Stimulated activated effector memory CD8-positive, alpha-beta T cell treated with anti-CD3 and anti-CD28 coated beads, Interleukin-12 subunit alpha, Interleukin-12 subunit beta, amount 100 ng/mL, for 72 hours (primary cell): ENCODE measurements around the gene RELN.
"Not testable (repeated sequence)": the region's sequence is repeated elsewhere in the genome, so short reads cannot be mapped to it uniquely, and the experiment has no call there.

Experiments used
- ATAC-seq: fragments of 150-1000 bp; cut with Tn5 transposase; 2 replicates; pipeline ENCODE4 v1.10.0; 2021
- DNase-seq, 2 donors: peaks; one replicate each; pipeline ENCODE4 v3.0.0; 2021 to 2022; ENCODE audit warnings: low spot score in 2 of 2
- H3K27ac Mint-ChIP-seq: one replicate; pipeline ENCODE4 v1.8.0; 2022; ENCODE audit warnings: mild to moderate bottlenecking, mixed read lengths
- H3K36me3 Mint-ChIP-seq: one replicate; pipeline ENCODE4 v1.8.0; 2022; ENCODE audit warnings: mild to moderate bottlenecking, mixed read lengths
- H3K4me1 Mint-ChIP-seq: one replicate; pipeline ENCODE4 v1.8.0; 2022; ENCODE audit warnings: mixed read lengths
- H3K4me3 Mint-ChIP-seq: one replicate; pipeline ENCODE4 v1.8.0; 2022; ENCODE audit warnings: mild to moderate bottlenecking, mixed read lengths
- H3K9me3 Mint-ChIP-seq: one replicate; pipeline ENCODE4 v1.8.0; 2022; ENCODE audit warnings: mixed read lengths

RELN gene

DNA sequence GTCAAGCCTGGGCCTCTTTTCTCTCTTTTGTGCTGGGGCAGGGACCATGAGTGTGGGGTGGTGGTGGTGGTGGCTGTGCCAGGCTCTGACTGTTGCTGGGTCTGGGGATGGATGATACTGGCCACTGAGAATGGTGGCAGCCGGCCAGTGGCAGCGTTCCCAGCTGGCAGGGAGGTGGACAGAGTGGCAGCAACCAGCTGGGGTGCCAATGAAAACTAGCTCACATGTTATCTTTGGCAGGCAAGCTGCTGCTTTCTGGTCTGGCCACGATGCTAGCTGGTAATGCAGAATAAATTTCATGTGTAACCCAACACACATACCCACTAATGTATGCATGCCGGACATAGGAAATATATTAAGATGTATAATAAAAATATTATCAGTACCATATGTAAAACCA is 448.4 kb downstream of the RELN start:
- Mint-ChIP-seq H3K36me3 (no peaks in the 10 kb centered on the region), H3K27ac (no peak overlapping the region), H3K9me3 (no peaks in the 10 kb centered on the region), H3K4me3 (no peak overlapping the region), H3K4me1 (no peaks in the 10 kb centered on the region)
- no peak for ATAC-seq
- DNase-seq: no peak

DNA sequence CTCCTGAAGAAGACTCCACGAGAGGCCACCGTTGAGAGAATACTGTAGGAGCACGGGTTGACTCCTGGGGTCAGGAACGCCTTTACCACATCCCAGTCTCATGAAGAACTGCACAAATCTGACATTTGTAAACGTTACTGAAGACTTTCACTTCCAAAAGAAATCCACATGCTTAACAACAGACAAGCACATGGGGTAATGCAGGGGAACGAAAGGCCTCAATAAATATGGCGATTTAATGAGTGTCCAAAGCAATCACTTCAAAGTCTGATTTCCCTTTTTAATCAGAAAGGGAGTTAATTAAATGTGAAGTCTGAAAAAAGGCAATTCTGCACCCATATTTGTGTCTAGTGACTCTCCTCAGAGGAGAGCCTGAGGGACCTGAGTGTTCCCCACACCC is 449.1 kb downstream of the RELN start:
- H3K4me1 Mint-ChIP-seq: no peaks in the 10 kb centered on the region
- no peak overlapping the region for H3K27ac Mint-ChIP-seq
- H3K36me3 Mint-ChIP-seq: no peaks in the 10 kb centered on the region
- H3K9me3 Mint-ChIP-seq: no peaks in the 10 kb centered on the region
- H3K4me3 Mint-ChIP-seq: no peak overlapping the region
- DNase-seq: no peak
- ATAC-seq: no peak

DNA sequence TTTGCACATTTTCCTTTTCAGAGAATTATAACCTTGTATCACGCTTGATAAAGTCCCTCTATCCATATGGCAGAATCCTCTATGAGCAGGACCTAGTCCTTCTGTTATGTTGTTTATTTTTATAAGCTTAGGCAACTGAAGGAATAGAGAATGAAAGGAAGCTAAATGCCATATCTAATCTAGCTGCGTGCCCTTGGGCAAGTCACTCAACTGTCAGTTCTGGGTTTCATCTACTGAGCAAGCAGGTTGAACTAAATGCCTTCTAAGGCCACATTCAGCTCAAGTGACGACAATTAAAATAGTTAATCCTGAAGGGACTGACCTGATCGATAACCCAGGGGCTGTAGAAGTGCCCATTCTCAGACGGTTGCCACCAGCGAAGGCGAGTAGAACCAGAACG is 449.6 kb downstream of the RELN start:
- Mint-ChIP-seq H3K9me3 (no peaks in the 10 kb centered on the region), H3K36me3 (no peaks in the 10 kb centered on the region), H3K27ac (no peak overlapping the region), H3K4me3 (no peak overlapping the region), H3K4me1 (no peaks in the 10 kb centered on the region)
- no peak for DNase-seq
- ATAC-seq: no peak

DNA sequence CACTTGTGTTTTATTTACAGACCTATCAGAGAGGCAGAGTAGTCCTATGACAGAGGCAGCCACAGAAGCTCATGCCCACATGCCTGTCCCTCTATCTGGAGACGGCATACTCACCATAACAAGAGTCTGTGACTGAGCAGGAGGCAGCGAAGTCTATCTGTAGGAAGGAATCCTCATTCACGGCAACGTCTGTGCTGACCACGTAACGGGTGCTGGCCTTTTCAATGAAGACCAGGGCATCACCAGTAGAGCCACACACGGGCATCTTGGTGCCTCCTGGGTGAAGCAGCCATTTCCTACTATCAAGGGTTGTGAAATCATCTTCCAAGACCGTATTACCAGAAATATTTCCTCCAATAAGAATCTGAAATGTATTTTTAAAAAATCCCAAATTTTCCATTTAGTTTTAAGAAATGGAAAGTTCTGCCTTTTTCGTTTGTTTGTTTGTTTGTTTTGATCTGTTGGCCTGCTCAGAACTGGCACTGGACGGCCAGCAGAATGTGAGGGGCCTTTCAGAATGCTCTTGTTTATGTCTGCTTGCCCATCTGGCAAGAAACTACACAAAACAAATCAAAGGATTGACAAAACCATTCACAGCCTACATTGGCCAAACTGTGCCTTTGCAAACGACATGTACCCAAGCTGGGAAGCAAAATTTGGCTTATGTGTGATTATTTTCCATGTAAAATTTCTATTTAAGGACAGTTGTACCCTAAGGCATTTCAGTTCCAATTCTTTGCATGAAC is 450.3 kb downstream of the RELN start:
- no peaks in the 10 kb centered on the region for H3K9me3 Mint-ChIP-seq
- no peak overlapping the region for H3K4me3 Mint-ChIP-seq
- no peaks in the 10 kb centered on the region for H3K36me3 Mint-ChIP-seq
- ATAC-seq (no peak), DNase-seq (no peak)
- no peak overlapping the region for H3K27ac Mint-ChIP-seq
- no peaks in the 10 kb centered on the region for H3K4me1 Mint-ChIP-seq

DNA sequence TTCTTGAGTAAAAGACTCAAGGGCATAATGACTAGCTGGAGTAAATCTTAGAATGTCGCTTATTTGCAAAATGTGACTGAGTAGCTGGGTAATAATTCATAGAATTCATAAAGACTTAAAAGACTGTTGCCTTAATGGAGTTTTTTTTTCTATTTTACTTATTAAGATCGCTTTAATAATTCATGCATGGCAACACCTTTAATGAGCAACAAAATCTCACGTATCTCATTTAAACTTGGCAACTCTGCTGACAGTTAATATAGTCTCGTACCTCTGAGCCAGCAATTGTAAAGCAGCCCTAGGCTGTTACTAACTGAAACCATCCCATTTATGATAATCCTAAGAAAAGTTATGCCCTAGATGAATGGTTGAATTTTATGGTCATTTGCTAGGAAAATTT is 455.7 kb downstream of the RELN start:
- Mint-ChIP-seq H3K4me1 (no peaks in the 10 kb centered on the region), H3K27ac (no peak overlapping the region), H3K9me3 (no peaks in the 10 kb centered on the region), H3K4me3 (no peak overlapping the region), H3K36me3 (no peaks in the 10 kb centered on the region)
- DNase-seq (no peak), ATAC-seq (no peak)

DNA sequence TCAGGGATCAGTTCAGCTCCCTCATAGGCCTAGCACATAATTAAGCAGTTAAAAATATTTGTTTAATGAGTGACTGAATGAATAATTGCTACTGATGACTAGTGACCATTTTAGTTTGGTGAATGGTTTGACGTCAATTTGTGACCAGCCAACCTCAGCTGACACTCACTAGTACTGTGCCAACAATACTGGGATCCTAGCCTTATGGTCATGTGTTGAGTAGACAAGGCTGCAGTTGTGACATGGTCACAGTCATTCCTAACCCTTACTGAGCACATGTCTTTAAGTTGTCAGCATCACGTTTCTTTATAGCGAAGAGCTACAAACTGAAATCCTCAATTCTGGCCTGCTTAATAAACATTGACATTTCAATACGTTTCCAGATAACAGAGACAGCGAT is 456.5 kb downstream of the RELN start:
- Mint-ChIP-seq H3K4me3 (no peak overlapping the region), H3K4me1 (no peaks in the 10 kb centered on the region), H3K9me3 (no peaks in the 10 kb centered on the region), H3K36me3 (no peaks in the 10 kb centered on the region), H3K27ac (no peak overlapping the region)
- ATAC-seq: no peak
- no peak for DNase-seq

DNA sequence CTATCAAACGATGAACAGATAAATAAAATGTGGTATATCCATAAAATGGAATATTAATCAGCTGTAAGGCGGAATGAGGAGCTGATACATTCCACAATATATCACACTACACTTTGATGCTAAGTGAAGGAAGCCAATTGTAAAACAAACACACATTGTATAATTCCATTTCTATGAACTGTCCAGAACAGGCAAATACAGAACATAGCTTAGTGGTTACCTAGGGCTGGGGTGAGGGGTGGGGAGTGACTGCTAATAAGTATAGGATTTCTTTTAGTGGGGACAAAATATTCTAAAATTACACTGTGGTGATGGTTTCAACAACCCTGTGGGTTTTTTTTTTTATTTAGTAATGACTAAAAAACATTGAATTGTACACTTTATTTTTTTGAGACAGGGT is 461.3 kb downstream of the RELN start:
- Mint-ChIP-seq H3K27ac (no peak overlapping the region), H3K4me3 (no peak overlapping the region), H3K9me3 (no peaks in the 10 kb centered on the region), H3K36me3 (no peaks in the 10 kb centered on the region), H3K4me1 (no peaks in the 10 kb centered on the region)
- ATAC-seq: no peak
- no peak for DNase-seq

DNA sequence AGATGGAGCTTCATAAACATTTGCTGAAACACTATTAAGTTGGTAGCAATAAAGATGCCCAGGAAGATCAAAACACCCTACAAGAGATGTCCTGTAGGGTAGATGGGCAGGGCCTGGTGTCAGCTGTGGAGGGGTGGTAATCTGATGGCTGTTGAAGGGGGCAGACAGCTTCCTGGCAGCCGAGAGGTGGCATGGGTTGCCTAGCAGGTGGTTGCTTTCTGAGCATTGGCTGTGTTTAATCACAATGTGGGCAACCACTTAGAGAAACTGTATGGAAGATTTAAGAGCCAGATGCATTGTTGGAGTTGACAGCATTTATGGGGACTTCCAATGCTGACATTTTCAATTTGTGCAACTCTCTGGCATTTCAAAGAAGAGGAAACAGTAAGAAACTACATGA is 463.5 kb downstream of the RELN start:
- Mint-ChIP-seq H3K9me3 (no peaks in the 10 kb centered on the region), H3K36me3 (no peaks in the 10 kb centered on the region), H3K4me1 (no peaks in the 10 kb centered on the region), H3K27ac (no peak overlapping the region), H3K4me3 (no peak overlapping the region)
- DNase-seq (no peak), ATAC-seq (no peak)

DNA sequence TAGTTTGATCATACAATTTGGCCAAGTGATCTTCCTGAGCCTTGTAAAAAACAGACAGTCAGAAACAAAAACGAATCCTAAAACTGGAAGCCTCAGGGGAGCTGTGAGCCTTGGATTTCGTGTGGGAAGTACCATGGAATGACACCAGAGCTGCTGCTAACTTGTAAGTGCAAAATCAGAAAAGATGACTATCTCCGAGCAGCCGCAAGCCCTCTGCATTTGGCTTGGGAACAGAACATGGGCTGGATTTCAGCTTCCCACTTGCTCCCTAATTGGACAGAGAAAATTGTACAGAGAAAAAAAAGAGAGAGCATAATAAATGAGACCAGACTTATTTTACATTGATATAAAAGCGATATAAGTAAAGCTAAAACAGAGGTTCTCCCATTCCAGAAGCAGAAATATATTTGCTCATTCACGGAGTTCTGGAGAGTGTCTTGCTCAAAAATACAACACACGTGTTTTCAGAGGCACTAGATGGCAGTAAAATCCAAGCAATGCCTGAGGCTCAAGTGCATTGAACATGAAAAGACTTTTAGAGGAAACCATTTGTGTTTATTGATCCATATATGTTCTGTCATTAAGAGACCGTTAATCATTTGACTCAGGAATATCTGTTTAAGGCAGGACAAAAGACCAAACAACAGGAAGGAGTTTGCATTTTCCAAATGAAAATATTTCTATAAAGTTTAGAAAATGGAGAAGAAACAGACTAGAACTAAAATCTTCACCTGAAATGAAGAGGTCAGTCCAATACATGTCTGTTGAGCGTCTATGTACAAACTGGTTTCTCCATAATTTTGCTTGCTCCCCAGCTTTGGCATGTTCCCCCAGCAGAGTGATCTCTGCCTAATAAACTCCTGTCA is 465.2 kb downstream of the RELN start:
- DNase-seq (no peak), ATAC-seq (no peak)
- Mint-ChIP-seq H3K27ac (no peak overlapping the region), H3K4me1 (no peaks in the 10 kb centered on the region), H3K9me3 (no peaks in the 10 kb centered on the region), H3K36me3 (no peaks in the 10 kb centered on the region), H3K4me3 (no peak overlapping the region)

DNA sequence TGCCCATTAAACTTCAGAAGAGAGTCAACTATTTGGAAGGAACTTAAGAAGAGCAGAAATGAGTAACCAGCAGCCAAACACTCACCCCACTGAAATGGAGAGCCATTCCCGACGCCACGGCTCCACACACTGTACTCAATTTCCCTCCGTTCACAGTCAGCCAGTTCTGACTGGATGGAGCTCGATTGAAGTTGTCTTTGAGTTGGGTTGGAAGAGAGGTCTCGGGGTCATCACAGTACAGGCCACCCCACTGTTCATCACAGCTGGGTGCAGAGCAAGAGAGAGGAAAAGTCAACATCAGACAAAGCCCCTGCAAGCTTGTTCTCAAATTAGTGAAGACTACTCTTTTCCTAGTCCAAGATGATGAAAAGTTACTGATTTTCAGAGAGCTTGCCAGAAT is 467.5 kb downstream of the RELN start:
- H3K4me3 Mint-ChIP-seq: no peak overlapping the region
- H3K27ac Mint-ChIP-seq: no peak overlapping the region
- DNase-seq (no peak), ATAC-seq (no peak)
- no peaks in the 10 kb centered on the region for H3K4me1 Mint-ChIP-seq
- H3K9me3 Mint-ChIP-seq: no peaks in the 10 kb centered on the region
- H3K36me3 Mint-ChIP-seq: no peaks in the 10 kb centered on the region

DNA sequence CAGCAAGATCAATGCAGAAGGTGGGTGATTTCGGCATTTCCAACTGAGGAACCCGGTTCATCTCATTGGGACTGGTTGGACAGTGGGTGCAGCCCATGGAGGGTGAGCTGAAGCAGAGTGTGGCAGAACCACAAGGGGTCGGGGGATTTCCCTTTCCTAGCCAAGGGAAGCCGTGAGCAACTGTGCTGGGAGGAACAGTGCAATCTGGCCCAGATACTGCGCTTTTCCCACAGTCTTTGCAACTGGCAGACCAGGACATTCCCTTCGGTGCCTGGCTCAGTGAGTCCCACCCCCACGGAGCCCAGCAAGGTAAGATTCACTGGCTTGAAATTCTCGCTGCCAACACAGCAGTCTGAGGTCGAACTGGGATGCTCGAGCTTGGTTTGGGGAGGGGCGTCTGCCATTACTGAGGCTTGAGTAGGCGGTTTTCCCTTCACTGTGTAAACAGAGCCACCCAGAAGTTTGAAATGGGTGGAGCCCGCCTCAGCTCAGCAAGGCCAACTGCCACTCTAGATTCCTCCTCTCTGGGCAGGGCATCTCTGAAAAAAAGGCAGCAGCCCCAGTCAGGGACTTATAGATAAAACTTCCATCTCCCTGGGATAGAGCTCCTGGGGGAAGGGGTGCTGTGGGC is 484.8 kb downstream of the RELN start:
- H3K4me3 Mint-ChIP-seq: no peak overlapping the region
- DNase-seq (no peak), ATAC-seq (no peak)
- no peaks in the 10 kb centered on the region for H3K4me1 Mint-ChIP-seq
- H3K27ac Mint-ChIP-seq: no peak overlapping the region
- H3K36me3 Mint-ChIP-seq: no peaks in the 10 kb centered on the region
- H3K9me3 Mint-ChIP-seq: no peaks in the 10 kb centered on the region

DNA sequence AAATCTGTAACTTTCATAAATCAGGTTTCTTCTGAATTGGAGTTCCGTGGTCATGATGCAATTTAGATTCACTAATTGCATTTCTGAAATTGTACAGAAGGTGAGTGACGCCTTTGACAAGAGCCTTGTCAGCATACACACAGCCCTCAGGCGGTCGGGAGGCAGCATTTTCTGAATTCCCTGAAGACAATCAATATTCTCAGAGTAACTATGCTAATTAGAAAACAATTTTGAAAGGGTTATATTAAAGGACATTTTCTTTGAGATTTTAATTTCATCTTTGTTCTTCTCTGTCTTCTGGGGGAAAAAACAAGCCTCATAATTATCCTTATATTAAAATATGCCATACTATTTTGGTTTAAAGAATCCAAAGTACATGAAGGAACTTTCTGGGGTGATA is 488.3 kb downstream of the RELN start:
- H3K4me1 Mint-ChIP-seq: no peaks in the 10 kb centered on the region
- ATAC-seq: no peak
- H3K9me3 Mint-ChIP-seq: no peaks in the 10 kb centered on the region
- DNase-seq: no peak
- no peaks in the 10 kb centered on the region for H3K36me3 Mint-ChIP-seq
- no peak overlapping the region for H3K4me3 Mint-ChIP-seq
- H3K27ac Mint-ChIP-seq: no peak overlapping the region

DNA sequence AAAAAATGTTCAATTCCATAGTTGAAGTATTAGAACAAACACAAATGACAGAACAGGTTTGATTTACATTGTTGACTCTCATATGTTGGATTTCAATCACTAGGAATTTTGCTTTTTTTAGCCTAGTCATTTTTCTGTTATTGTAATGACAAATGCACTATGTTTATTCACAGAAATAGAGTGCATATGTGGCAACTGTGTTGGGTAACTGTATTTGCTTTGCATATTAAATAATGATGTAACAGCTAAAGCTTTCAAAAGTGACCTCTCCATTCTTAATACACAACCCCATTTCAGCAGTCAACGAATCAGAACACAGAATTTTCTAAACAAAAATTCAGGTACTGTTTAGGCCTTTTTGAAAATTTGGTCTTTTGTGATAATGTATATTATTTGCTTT is 489.5 kb downstream of the RELN start:
- Mint-ChIP-seq H3K36me3 (no peaks in the 10 kb centered on the region), H3K9me3 (no peaks in the 10 kb centered on the region), H3K4me3 (no peak overlapping the region), H3K27ac (no peak overlapping the region), H3K4me1 (no peaks in the 10 kb centered on the region)
- ATAC-seq (no peak), DNase-seq (no peak)

DNA sequence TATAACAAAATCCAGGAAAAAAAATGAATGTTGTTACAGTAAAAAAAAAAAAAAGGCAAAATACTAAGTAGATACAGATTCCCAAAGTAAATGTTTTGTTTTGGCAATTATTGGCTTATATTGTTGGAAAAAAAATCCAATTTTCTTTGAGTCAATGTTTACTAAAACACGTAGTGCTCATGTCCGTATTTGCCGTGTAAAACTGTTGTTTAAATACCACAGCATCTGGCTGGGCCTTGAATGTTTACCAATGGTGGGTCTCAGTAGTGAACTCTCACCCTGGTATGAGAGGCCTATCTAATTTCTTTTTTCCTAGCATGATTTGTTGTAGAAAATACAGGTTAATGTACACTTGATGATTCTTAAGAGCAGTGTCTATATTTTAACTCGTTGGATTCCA is 502.0 kb downstream of the RELN start:
- no peaks in the 10 kb centered on the region for H3K4me1 Mint-ChIP-seq
- DNase-seq: no peak
- no peak overlapping the region for H3K27ac Mint-ChIP-seq

DNA sequence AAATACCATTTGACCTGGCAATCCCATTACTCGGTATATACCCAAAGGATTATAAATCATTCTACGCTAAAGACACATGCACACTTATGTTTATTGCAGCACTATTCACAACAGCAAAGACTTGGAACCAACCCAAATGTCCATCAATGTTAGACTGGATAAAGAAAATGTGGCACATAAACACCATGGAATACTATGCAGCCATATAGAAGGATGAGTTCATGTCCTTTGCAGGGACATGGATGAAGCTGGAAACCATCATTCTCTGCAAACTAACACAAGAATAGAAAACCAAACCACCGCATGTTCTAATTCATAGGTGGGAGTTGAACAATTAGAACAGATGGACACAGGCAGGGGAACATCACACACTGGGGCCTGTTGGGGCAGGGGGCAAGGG is 502.6 kb downstream of the RELN start:
- not testable (repeated sequence) for H3K27ac Mint-ChIP-seq, H3K9me3 Mint-ChIP-seq, H3K4me1 Mint-ChIP-seq, ATAC-seq, DNase-seq, H3K4me3 Mint-ChIP-seq, H3K36me3 Mint-ChIP-seq

More for the DNA sequence above, 502.0 kb downstream of the RELN start:
- no peaks in the 10 kb centered on the region for H3K36me3 Mint-ChIP-seq
- no peak overlapping the region for H3K4me3 Mint-ChIP-seq
- no peaks in the 10 kb centered on the region for H3K9me3 Mint-ChIP-seq
- no peak for ATAC-seq

DNA sequence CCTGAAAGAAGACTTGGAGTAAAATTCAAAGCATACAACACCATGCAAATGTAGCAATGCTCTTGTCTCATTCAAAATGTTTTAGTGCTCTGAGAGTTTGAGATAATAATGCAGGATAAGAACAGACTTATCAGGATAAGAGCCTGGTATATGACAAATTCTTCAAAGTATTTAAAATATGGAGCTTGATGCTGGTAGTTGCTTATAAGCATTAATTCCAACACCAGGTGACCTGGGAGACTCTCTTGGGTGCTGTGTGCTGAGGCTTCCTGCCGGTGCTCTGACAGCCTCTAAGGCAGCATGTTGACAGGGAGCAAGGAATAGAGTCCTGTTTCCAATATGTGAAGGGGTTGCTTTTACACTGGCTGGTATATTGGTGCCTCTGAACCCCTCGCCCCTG is 508.7 kb downstream of the RELN start:
- ATAC-seq: no peak
- Mint-ChIP-seq H3K4me1 (no peaks in the 10 kb centered on the region), H3K4me3 (no peak overlapping the region), H3K27ac (no peak overlapping the region), H3K36me3 (no peaks in the 10 kb centered on the region), H3K9me3 (no peaks in the 10 kb centered on the region)
- no peak for DNase-seq
